Stromal cell of bone marrow (primary cell): ENCODE measurements around the gene CXCL11.
A peak's percentile ranks its signal among the peaks of the same experiment; 100 is the strongest.
"Not testable (repeated sequence)": the region's sequence is repeated elsewhere in the genome, so short reads cannot be mapped to it uniquely, and the experiment has no call there.

ENCODE experiments used
- DNase-seq: peaks from one replicate; pipeline ENCODE4 v3.0.0-alpha.2; 2012; ENCODE audit warnings: low read depth

CXCL11 gene

GRCh38 chr4:76000279-76000678 is 35.6 kb downstream of the CXCL11 start:
- no peak for DNase-seq

- DNase-seq, result not testable (repeated sequence)
These were observed 37.2 kb downstream of the CXCL11 start for GRCh38 chr4:75998525-75999147.

GRCh38 chr4:75997946-75998345 is 37.9 kb downstream of the CXCL11 start:
- no peak for DNase-seq

- no peak for DNase-seq
These were observed 38.8 kb downstream of the CXCL11 start for GRCh38 chr4:75997081-75997480.

GRCh38 chr4:75995727-75996126 is 40.1 kb downstream of the CXCL11 start:
- peak; percentile 32 for DNase-seq

- DNase-seq, result no peak
These were observed 43.4 kb downstream of the CXCL11 start for GRCh38 chr4:75992462-75992861.

GRCh38 chr4:75989846-75990528 is 45.9 kb downstream of the CXCL11 start:
- no peak for DNase-seq

GRCh38 chr4:75985116-75985515 is 50.8 kb downstream of the CXCL11 start:
- peak; percentile 91 for DNase-seq
